HUES6 (cell line): ENCODE measurements around the gene E2F2.
"Not testable (repeated sequence)": the region's sequence is repeated elsewhere in the genome, so short reads cannot be mapped to it uniquely, and the experiment has no call there.

Source experiments
- H3K27ac ChIP-seq: 2 replicates; pipeline ENCODE4 v1.7.0; 2013; ENCODE audit warnings: low read depth, mild to moderate bottlenecking, low read length, inconsistent platforms
- H3K27me3 ChIP-seq: 2 replicates; pipeline ENCODE4 v1.6.1; 2013; ENCODE audit warnings: low read length; ENCODE audit not compliant: control insufficient read depth, insufficient read depth
- H3K36me3 ChIP-seq: 2 replicates; pipeline ENCODE4 v1.6.1; 2013; ENCODE audit warnings: low read length; ENCODE audit not compliant: control insufficient read depth, insufficient read depth
- H3K4me1 ChIP-seq: 2 replicates; pipeline ENCODE4 v1.6.1; 2013; ENCODE audit warnings: low read length; ENCODE audit not compliant: control insufficient read depth, insufficient read depth
- H3K4me3 ChIP-seq: 2 replicates; pipeline ENCODE4 v1.5.1; 2013; ENCODE audit warnings: low read depth, low read length
- H3K9ac ChIP-seq: one replicate; pipeline ENCODE4 v1.6.1; 2013; ENCODE audit warnings: mild to moderate bottlenecking, low read length
- H3K9me3 ChIP-seq: 2 replicates; pipeline ENCODE4 v1.6.1; 2013; ENCODE audit warnings: low read depth, low read length; ENCODE audit not compliant: control insufficient read depth, insufficient read depth

Gene E2F2

DNA sequence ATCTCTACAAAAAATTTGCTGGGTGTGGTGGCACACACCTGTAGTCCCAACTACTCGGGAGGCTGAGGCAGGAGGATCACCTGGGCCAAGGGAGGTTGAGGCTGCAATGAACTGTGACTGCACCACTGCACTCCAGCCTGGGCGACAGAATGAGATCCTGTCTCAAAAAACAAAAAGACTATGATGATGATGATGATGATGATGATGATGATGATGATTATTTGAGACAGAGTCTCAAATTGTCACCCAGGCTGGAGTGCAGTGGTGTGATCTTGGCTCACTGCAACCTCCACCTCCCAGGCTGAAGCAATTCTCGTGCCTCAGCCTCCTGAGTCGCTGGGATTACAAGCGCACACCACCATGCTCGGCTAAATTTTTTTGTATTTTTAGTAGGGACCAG, 38.3 kb downstream of the E2F2 start:
- H3K9me3 ChIP-seq, H3K4me1 ChIP-seq, H3K27ac ChIP-seq, H3K4me3 ChIP-seq, H3K27me3 ChIP-seq, H3K36me3 ChIP-seq, H3K9ac ChIP-seq: not testable (repeated sequence)

DNA sequence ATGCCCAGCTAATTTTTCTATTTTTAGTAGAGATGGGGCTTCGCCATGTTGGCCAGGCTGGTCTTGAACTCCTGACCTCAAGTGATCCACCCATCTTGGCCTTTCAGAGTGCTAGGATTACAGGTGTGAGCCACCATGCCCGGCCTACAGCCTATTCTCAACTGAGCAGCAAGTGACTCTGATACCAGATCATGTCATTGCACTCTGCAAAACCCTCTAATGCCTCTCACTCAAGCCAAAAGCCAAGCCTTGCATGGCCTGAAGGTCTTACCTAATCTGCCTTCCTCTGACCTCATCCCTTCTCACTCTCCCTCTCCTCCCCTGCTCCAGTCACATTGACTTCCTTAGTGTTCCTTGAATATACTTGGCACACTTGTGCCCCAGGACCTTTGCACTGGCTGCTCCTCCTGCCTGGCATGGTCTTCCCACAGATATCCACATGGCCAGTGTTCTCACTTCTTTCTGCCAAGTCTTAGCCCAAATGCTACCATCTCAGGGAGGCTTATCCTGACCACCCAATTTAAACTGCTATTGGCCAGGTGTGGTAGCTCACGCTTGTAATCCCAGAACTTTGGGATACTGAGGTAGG, 38.8 kb downstream of the E2F2 start:
- no peaks in the 10 kb centered on the region for H3K36me3 ChIP-seq
- H3K27me3 ChIP-seq, result peaks cover 9% of the 10 kb centered on the region
- H3K9me3 ChIP-seq, result no peaks in the 10 kb centered on the region
- no peaks in the 10 kb centered on the region for H3K4me1 ChIP-seq
- no peak overlapping the region for H3K9ac ChIP-seq
- no peak overlapping the region for H3K4me3 ChIP-seq
- no peak overlapping the region for H3K27ac ChIP-seq

DNA sequence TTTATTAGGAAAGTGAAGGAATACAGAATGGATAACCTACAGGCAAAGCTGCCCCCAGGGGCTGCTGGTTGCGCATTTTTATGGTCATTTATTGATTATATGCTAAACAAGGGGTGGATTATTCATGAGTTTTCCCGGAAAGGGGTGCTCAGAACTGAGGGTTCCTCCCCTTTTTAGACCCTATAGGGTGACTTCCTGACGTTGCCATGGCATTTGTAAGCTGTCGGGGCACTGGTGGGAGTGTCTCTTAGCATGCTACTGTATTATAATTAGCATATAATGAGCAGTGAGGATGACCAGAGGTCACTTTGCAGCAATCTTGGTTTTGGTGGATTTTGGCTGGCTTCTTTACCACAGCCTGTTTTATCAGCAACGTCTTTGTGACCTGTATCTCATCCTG, 41.2 kb downstream of the E2F2 start:
- H3K9me3 ChIP-seq, result no peaks in the 10 kb centered on the region
- no peak overlapping the region for H3K4me3 ChIP-seq
- H3K27me3 ChIP-seq, result peaks cover 19% of the 10 kb centered on the region
- H3K4me1 ChIP-seq, result 0 out of 2 replicates have a peak, but pooled peaks cover 5% of the 10 kb centered on the region
- H3K36me3 ChIP-seq, result no peaks in the 10 kb centered on the region
- no peak overlapping the region for H3K9ac ChIP-seq
- H3K27ac ChIP-seq, result no peak overlapping the region

DNA sequence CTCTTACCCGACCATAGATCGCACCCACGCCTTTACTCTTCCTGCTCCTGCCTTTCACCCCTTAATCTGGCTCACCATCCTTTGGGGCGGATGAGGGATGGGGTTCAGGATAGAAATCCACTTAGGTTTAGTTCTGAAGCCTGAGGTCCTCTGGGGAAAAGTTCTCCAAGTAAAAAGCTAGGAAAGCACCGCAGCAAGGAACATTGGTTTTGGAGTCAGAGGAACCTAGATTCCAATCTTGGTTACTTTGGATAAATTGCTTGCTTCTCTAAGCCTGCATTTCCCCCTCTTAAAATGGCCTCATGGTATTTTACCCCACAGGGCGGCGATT, 46.1 kb downstream of the E2F2 start:
- Histone ChIP-seq H3K9ac (peak overlapping the region; percentile 25), H3K36me3 (no peaks in the 10 kb centered on the region), H3K4me1 (peaks cover 25% of the 10 kb centered on the region), H3K4me3 (peak overlapping the region; percentile 62), H3K27ac (no peak overlapping the region), H3K27me3 (peaks cover 17% of the 10 kb centered on the region), H3K9me3 (no peaks in the 10 kb centered on the region)

DNA sequence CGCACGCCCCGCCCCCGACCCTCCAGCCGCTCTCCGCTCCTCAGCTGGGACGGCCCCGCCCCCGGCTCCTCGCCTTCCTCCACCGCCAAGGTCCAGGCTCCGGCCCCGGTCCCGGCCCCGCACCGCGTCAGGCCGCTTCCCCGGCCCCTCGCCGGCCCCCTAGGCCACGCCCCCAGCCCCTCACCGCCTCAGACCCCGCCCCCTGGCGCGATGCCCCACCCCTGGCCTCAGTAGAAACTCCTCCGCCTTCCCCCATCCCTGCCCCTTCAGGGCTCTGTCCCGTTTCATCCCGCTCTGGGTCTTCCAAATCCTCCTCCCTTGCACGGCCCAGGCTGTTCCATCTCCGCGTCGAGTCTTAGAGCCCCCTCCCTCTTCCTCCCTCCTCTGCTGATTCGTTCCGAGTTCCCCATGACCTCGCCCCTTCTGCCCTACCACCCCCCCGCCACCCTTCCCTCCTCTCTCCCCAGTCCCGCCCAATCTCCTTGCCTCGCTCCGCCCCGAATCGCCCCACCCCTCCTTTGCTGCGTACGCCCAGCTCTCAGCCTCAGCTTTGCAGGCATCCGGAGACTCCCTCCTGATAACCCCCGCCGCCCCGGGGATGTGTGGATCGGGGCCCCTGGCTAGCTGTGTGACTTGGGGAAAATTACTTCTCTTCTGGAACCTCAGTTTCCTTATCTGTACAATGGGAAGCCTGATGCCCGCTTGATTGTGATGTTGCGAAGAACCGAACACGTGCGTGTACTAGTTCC, 46.6 kb downstream of the E2F2 start:
- Histone ChIP-seq H3K36me3 (no peaks in the 10 kb centered on the region), H3K27me3 (peaks cover 14% of the 10 kb centered on the region), H3K9ac (peak overlapping the region; percentile 25), H3K4me3 (peak overlapping the region; percentile 62), H3K9me3 (no peaks in the 10 kb centered on the region), H3K4me1 (peaks cover 25% of the 10 kb centered on the region), H3K27ac (no peak overlapping the region)

DNA sequence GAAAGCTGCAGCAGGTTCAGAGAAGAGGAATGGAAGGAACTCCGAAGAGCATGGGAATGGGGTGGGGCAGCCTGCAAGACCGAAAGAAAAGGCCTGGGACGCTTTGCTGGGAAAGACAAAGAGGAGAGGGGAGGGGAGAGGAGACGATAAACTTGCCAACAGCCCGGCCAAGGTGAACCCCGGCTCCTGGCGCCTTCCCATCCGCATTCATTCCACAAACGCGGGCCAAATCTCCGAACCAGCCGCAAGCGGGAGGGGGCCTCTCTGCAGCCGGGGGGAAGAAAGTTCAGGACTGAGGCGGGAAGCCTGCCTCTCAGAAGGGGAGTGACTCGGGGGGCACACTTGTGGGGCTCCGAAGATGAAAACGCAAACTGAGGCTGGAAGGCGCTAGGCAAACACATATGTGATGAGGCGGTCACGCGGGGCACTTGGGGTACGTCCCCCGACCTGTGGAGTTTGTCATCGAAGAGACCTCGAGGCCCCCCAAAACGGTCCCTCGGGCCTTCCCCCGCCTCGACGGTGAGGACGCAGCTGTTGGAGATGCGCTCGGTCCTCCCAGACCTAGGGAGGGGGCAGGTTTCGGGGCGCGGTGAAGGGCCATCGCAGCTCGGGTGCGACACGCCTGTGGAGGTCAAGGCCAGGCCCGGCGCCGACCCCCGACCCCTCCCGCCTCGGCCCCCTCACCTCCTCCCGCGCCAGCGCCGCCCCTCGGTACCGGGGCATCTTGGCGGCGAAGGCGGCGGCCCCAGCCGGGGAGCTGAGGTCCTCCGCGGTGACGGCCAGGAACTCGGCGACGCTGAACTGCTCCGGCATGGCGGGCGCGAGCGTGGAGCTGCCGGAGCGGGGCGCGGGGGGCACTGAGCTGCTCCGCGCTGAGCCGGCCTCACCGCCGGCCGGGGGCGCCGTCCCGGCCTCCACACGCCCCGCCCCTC, 47.4 kb downstream of the E2F2 start, which contains the start of gene ASAP3:
ASAP3 (minus strand) TSS at position 859 of the 932 bp plus-strand sequence; CDS start at position 813, 46 bp downstream.
- H3K36me3 ChIP-seq, result no peaks in the 10 kb centered on the region
- peaks cover 14% of the 10 kb centered on the region for H3K27me3 ChIP-seq
- H3K4me3 ChIP-seq, result peak within 1 kb of the TSS; percentile 88
- H3K9me3 ChIP-seq, result no peaks in the 10 kb centered on the region
- H3K4me1 ChIP-seq, result peaks cover 25% of the 10 kb centered on the region
- peak within 1 kb of the TSS; percentile 73 for H3K9ac ChIP-seq
- H3K27ac ChIP-seq, result no peak within 1 kb of the TSS; the same call in 1 of the 2 replicates

DNA sequence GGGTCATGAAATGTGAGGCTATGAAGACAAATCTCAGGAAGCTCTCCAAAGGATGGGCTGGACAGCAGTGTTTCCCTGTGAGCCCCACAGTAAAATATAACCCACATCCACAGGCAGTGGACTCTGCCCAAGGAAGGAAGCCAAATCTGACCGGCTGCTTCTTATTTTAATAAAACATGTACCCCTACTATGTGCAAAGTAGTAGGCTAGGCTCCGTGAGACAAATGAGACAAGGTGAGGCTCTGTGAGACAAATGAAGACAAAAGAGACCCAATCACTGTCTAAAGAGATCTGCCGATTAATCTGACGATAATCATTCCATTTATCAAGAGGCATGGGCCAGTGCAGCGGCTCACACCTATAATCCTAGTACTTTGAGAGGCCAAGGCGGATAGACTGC, 49.1 kb downstream of the E2F2 start:
- H3K27ac ChIP-seq, result no peak overlapping the region
- peaks cover 14% of the 10 kb centered on the region for H3K27me3 ChIP-seq
- H3K4me3 ChIP-seq, result no peak overlapping the region
- peaks cover 25% of the 10 kb centered on the region for H3K4me1 ChIP-seq
- no peak overlapping the region for H3K9ac ChIP-seq
- no peaks in the 10 kb centered on the region for H3K9me3 ChIP-seq
- H3K36me3 ChIP-seq, result peaks cover 4% of the 10 kb centered on the region; the same call in 1 of the 2 replicates

DNA sequence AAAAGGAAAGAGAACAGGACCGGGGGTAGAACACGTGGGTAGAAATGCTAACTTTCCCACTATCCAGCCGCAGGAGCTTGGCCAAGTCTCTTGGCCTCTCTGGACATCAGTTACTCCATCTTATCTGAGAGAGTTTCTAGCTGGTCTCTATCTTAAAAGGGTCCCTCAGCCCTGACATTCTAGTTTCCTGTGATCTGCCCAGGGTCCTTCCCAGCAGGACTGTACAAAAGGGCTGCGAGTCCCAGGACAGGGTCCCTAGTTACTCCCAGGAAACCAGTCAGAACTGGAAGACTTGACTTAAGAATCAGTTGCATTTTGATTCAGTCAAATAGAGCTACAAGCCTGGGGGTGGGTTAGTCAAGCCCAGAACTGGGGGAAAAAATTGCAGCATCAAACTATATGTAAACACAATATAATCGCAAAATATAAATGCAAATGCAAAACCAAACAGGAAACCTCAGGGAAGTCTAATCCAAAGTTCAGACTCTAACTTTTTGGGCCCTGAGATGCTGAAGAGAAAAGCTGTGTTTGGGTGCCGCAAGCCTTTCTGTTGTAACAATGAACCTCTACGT, 49.9 kb downstream of the E2F2 start:
- no peak overlapping the region for H3K27ac ChIP-seq
- no peaks in the 10 kb centered on the region for H3K9me3 ChIP-seq
- H3K27me3 ChIP-seq, result peaks cover 14% of the 10 kb centered on the region
- peaks cover 25% of the 10 kb centered on the region for H3K4me1 ChIP-seq
- peaks cover 4% of the 10 kb centered on the region; the same call in 1 of the 2 replicates for H3K36me3 ChIP-seq
- H3K4me3 ChIP-seq, result no peak overlapping the region
- no peak overlapping the region for H3K9ac ChIP-seq

DNA sequence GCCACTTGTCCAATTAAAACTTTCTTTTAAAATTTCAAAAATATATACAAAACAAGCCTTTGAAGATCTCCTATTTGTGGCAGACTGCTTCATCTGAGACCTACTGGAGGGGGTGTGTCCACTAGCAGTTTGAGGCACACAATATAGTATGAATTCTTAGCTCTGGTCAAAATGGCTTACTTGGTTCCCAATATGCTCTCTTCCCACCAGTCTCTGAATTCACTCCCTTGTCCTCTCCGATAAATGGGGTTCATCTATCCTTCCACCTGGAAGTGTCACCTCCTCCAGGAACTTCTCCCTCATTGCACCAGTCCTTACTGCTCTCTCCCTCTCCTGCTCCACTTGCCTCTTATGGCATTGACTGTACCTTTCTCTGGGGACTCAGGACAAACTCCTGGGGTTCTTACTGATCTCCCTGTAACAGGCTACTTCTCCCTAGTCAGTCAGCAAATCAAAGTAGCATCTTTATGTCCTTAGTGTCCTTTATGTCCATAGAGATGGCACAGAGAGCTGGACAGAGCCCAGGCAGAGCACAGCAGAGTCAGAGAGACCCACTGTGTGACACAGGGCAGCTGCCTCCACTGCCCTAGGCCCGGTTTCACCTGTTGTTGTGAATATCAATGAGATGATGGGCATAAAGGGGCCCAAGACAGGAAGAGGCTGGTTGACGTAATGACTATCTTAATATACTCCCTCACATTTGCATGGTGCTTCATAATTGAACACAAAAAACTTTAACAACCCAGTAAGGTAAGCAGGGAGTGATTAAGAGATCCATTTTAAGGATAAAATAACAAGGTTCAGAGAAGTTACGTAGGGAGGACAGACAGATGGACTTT, 50.6 kb downstream of the E2F2 start:
- Histone ChIP-seq H3K36me3 (peaks cover 4% of the 10 kb centered on the region; the same call in 1 of the 2 replicates), H3K9ac (no peak overlapping the region), H3K4me3 (no peak overlapping the region), H3K4me1 (peaks cover 25% of the 10 kb centered on the region), H3K9me3 (no peaks in the 10 kb centered on the region), H3K27ac (no peak overlapping the region), H3K27me3 (peaks cover 9% of the 10 kb centered on the region)

DNA sequence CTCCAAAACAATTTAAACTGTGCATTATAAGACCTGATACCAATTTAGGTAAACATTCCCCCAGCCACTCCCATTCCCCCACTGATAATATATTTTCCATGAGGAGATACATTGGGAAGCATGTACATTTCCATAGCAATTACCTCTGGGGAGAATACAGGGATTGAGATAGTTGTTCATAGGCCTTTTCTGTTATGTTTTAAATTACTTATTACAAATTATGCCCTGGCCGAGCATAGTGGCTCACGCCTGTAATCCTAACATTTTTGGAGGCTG, 51.4 kb downstream of the E2F2 start:
- H3K9ac ChIP-seq, result no peak overlapping the region
- H3K27me3 ChIP-seq, result 0 out of 2 replicates have a peak, but pooled peaks cover 4% of the 10 kb centered on the region
- no peak overlapping the region for H3K27ac ChIP-seq
- peaks cover 4% of the 10 kb centered on the region; the same call in 1 of the 2 replicates for H3K36me3 ChIP-seq
- H3K9me3 ChIP-seq, result no peaks in the 10 kb centered on the region
- H3K4me3 ChIP-seq, result no peak overlapping the region
- peaks cover 17% of the 10 kb centered on the region for H3K4me1 ChIP-seq
